D721Med (cell line): Measurements from ENCODE around the gene PSME3IP1.

Experiments
- DNase-seq: peaks from one replicate; pipeline ENCODE4 v3.0.0; 2011; ENCODE audit warnings: low spot score; ENCODE audit not compliant: insufficient read length
- FAIRE-seq: peaks from 2 replicates; lab custom pipeline; 2011; peaks lifted over from hg19 to GRCh38; lab: Jason Lieb, UNC
- TF ChIP-seq, protein P1 (sequence below): IDR thresholded peaks from 2 replicates; pipeline ENCODE4 v1.5.1; 2012; ENCODE audit warnings: mild to moderate bottlenecking, control low read depth; ENCODE audit not compliant: insufficient read depth; ENCODE audit errors: missing control alignments

The PSME3IP1 gene

DNA sequence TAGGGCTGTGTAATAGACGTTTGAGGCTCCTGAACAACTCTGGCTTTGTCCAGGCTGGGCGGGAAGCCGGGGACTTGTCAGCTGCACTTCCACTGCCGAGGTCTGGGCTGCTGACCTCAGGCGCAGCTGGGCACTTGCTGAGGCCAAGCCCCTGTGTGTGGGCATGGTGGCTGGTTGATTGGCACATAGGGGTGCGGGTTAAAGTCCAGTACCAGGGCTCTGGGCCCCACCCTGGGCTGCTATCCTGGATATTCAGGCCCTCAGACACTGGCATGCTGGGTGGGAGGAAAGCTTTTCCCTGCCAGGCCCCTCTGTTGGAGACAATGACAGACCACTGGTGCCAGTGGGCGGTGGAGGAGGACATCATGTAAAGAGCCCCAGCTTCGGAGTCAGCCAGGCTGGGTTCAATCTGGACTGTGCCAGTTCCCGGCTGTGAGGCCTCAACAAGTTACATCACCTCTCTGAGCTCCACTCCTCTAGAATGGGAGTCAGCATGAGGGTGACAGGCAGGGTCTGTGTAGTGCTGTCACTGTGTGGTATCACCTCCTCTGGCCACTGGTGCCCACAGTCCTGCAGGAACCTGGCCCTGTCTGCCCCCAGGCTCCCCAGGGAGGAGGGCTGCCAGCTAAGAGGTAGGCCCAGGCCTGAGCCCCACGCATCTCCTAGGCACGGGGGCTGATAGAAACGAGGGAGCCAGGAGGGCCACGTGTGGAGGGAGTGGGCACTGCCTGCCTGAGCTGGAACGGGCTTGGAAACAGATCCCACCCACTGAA is 42.5 kb downstream of the PSME3IP1 start:
- DNase-seq (no peak), FAIRE-seq (no peak)
- TF ChIP-seq, protein P1, sequence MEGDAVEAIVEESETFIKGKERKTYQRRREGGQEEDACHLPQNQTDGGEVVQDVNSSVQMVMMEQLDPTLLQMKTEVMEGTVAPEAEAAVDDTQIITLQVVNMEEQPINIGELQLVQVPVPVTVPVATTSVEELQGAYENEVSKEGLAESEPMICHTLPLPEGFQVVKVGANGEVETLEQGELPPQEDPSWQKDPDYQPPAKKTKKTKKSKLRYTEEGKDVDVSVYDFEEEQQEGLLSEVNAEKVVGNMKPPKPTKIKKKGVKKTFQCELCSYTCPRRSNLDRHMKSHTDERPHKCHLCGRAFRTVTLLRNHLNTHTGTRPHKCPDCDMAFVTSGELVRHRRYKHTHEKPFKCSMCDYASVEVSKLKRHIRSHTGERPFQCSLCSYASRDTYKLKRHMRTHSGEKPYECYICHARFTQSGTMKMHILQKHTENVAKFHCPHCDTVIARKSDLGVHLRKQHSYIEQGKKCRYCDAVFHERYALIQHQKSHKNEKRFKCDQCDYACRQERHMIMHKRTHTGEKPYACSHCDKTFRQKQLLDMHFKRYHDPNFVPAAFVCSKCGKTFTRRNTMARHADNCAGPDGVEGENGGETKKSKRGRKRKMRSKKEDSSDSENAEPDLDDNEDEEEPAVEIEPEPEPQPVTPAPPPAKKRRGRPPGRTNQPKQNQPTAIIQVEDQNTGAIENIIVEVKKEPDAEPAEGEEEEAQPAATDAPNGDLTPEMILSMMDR: no peak

DNA sequence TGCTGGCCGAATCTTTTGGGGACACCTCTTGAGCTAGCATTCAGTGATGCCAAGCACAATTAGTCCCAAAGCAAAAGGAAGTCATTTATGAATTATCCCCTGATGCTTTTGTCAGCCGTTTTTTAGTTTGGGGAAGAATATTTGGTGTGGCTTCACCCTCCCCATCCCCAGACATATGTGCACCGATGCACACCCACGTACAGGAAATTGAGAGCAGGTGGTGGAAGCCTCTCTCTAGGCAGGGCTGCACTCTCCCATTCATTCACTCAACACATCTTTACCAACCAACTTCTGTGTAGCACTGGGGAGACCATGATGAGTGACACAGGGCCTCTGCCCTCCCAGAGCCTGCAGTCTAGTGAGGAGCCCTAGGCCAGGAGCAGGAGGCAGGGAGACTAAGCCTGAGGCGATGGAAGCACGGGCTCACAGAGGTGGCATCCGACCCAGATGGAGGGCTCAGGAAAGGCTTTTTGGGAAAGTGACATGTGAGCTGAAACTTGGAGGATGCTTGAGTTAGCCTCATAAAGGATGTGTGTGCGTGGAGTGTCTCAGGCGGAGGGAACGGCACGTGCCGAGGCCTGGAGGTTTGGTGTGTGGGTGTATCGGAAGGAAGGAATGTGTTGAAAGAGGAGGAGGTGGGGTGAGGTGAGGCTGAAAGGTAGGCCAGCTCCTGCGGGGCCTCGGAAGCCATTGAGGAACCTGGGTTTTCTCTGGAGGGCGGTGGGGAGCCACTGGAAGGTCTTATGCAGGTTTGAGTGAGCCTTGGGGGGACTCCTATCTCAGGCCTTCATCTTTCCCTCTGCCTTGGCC is 43.8 kb downstream of the PSME3IP1 start:
- FAIRE-seq (no peak), DNase-seq (no peak)
- TF ChIP-seq, protein P1: no peak

DNA sequence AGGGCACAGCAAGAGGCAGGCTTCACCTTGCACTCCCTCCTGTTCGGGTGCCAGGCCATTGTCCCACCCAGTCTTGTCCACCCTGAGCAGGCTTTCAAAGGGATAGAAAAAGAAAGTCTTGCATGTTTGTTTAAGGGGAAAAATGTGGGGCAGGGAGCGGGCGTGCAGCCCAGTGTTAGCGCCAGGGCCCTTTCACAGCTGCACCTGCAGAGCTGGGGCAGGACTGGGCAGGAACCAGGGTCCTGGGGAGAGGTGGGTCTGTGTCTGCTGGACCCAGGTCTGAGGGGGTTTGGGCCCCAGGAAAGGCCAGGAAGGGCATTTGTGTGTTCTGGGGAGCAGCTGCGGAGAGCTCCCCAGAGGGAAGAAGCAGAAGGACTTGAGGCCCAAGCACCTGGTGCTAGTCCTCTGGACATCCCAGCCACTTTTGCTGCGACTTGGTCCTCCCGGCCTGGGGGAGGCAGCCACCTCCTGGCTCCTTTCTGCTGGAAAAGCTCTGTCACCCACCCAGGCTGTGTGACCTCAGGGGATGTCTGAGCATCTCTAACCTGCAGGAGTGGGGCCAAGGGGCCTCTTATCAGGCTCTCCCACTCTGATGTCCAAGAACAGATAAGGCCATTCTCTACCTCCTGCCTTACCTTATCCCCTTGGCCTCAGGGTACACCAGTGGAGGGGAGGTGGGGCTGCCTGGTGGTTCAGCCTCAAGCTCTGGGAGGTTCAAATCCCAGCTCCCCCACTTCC is 44.7 kb downstream of the PSME3IP1 start:
- DNase-seq: no peak

DNA sequence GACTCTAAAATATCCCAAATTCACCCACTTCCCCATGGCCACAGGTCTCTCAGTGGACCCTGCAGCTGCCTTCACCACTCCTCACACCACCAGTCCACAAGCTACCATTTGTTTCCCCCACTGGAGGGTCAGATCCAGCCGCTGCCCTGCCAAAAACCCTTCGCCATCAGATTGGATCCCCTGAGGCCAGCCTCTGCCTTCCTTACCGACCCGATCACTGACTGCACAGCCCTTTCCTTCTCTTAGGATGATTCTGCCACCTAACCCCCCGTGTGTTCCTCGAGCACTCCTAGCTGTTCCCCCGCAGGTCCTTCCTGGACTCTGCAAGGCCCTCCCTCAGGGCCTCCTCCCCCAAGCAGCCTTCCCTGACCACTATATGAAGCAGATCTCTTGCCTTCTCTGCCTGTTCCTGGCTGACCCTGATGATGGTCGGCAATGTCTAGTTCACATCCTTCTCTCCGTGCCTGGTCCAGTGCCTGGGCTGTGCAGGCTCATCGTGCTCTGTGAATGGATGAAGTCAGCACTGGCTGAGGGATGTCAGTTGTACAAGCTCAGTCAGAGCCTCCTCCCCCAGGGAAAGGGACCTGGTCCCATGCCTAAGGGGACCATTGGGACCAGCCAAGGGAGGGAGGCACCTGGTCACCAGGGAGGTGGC is 47.4 kb downstream of the PSME3IP1 start:
- no peak for DNase-seq
- no peak for FAIRE-seq
- TF ChIP-seq, protein P1: no peak

More for the DNA sequence above, 44.7 kb downstream of the PSME3IP1 start:
- FAIRE-seq: no peak
- TF ChIP-seq, protein P1: no peak

DNA sequence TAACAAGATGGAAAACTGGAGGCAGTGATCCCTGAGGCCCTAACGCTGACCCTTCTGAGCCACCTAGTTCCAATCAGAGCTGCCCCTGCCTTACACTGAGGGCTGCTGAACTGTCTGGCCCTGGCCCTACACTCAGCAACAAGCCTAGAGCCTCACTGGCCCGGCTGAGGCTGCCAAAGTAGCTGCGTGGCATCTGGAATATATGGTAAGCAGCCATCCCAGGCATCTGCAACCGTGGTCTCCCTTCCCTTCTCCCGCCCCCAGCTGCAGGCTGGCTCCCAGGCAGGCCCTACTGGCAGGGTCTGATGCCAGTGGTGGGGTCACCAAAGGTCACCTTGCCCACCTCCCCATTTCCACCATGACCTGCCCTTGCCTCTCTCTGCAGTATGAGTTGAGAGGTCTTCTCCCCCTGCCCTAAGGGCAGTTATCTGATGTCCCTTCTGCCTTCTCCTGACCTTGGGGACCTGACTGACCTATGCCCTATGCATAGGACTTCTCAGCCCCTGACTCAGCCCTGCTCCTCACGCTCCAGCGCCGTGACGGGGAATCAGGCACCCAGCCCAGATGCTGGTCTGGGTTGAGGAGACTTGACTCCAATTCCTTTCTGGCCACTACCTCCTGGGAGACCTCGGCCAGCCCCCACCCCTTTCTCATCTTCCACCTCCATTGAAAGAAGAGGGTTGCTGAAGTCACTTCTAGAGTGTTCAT is 48.1 kb downstream of the PSME3IP1 start:
- FAIRE-seq: no peak
- TF ChIP-seq, protein P1: no peak
- no peak for DNase-seq

DNA sequence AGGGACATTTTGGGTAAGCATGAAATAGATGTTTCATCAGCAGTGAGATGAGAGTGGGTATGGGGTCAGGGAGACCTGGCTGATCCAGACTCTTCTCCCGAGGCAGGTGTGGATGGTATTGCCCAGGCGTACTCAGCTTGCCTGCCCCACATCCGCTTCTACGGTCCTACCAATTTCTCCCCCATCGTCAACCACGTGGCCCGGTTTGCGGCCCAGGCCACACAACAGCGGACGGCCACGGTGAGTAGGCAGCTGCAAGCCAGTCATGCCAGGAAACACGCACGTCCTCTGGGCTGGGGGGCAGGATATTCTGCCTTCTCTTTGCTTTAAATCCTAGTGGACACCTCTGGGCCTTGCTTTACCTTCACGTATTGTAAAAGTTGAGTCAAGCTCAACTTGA is 48.8 kb downstream of the PSME3IP1 start:
- FAIRE-seq: no peak
- TF ChIP-seq, protein P1: no peak

More for the DNA sequence above, 48.8 kb downstream of the PSME3IP1 start:
- no peak for DNase-seq
